HL-60 (cell line): ENCODE measurements around the gene PATE1.

Experiments used
- CTCF ChIP-seq: IDR thresholded peaks from one replicate; pipeline ENCODE4 v1.5.1; 2011; ENCODE audit warnings: low read length, control low read depth, inconsistent platforms; ENCODE audit not compliant: insufficient read depth
- GABPA ChIP-seq: IDR thresholded peaks from 2 replicates; pipeline ENCODE4 v1.6.1; 2012; ENCODE audit warnings: low read depth
- POLR2AphosphoS5 ChIP-seq: IDR thresholded peaks from 2 replicates; pipeline ENCODE4 v1.6.1; 2012; ENCODE audit warnings: low read depth
- SPI1 ChIP-seq: IDR thresholded peaks from 2 replicates; pipeline ENCODE4 v1.6.1; 2012; ENCODE audit warnings: low read depth, mild to moderate bottlenecking, borderline replicate concordance

- no peak for TF ChIP-seq POLR2AphosphoS5
- TF ChIP-seq CTCF = no peak
- no peak for TF ChIP-seq SPI1
- TF ChIP-seq GABPA = no peak
Measured at GRCh38 chr11:125762445-125762844, 16.4 kb downstream of the PATE1 start.
